Fibroblast of lung (primary cell): ENCODE data around the gene ZC3H13. TPM values are rescaled to one million over a fixed set of nuclear protein-coding genes. Genes with fewer than 3 reads are reported as not detected.

Experiments
- DNase-seq, 2 donors: peaks; one replicate each; pipeline versions ENCODE4 v3.0.0 to v3.0.0-alpha.2; 2010; ENCODE audit warnings: low read depth in 2 of 2
- H2AFZ ChIP-seq: 2 replicates; pipeline ENCODE4 v1.5.1; 2012; ENCODE audit warnings: low read length, control low read depth, inconsistent platforms
- H3K27ac ChIP-seq: 2 replicates; pipeline ENCODE4 v1.5.1; 2011; ENCODE audit warnings: low read length, control low read depth; ENCODE audit not compliant: insufficient read depth
- H3K27me3 ChIP-seq: 2 replicates; pipeline ENCODE4 v1.5.1; 2011; ENCODE audit warnings: mild to moderate bottlenecking, low read length; ENCODE audit not compliant: control insufficient read depth, insufficient read depth
- H3K36me3 ChIP-seq: 2 replicates; pipeline ENCODE4 v1.5.1; 2011; ENCODE audit warnings: low read length; ENCODE audit not compliant: control insufficient read depth, insufficient read depth
- H3K4me1 ChIP-seq: 2 replicates; pipeline ENCODE4 v1.5.1; 2011; ENCODE audit warnings: low read length; ENCODE audit not compliant: control insufficient read depth, insufficient read depth; ENCODE audit errors: extremely low read depth
- H3K4me2 ChIP-seq: 2 replicates; pipeline ENCODE4 v1.5.1; 2011; ENCODE audit warnings: low read length, control low read depth; ENCODE audit not compliant: insufficient read depth; ENCODE audit errors: extremely low read depth
- H3K4me3 ChIP-seq, 4 experiments: fragments of 200-600 bp in 1 of 4; sonication (generic) in 1 of 4; replicated peaks in 1 of 4; 2 replicates each; pipeline ENCODE4 v1.5.1; 2011 to 2016; ENCODE audit warnings: low read length in 4 of 4, low read depth in 3 of 4, mild to moderate bottlenecking in 3 of 4, control low read depth in 2 of 4, inconsistent platforms in 1 of 4, mixed read lengths in 1 of 4; ENCODE audit not compliant: insufficient read depth in 1 of 4; ENCODE audit errors: control extremely low read depth in 1 of 4
- H3K79me2 ChIP-seq: 2 replicates; pipeline ENCODE4 v1.5.1; 2012; ENCODE audit warnings: mild to moderate bottlenecking, low read length, inconsistent platforms; ENCODE audit not compliant: control insufficient read depth, insufficient read depth
- H3K9ac ChIP-seq: 2 replicates; pipeline ENCODE4 v1.5.1; 2011; ENCODE audit warnings: mild to moderate bottlenecking, low read length, control low read depth; ENCODE audit not compliant: insufficient read depth
- H3K9me3 ChIP-seq: 2 replicates; pipeline ENCODE4 v1.5.1; 2012; ENCODE audit warnings: low read depth, low read length; ENCODE audit not compliant: control insufficient read depth, insufficient read depth
- H4K20me1 ChIP-seq: 2 replicates; pipeline ENCODE4 v1.5.1; 2011; ENCODE audit warnings: low read length; ENCODE audit not compliant: control insufficient read depth, insufficient read depth; ENCODE audit errors: extremely low read depth
- EZH2 ChIP-seq: IDR thresholded peaks from 2 replicates; pipeline ENCODE4 v1.5.1; 2012; ENCODE audit warnings: low read length, control low read depth, mild to moderate bottlenecking; ENCODE audit errors: missing control alignments
- polyA plus RNA-seq, 2 donors: library from polyadenylated mRNA; depleted of rRNA in 1 of 2; stranded (reverse) in 1 of 2; unstranded in 1 of 2; fragments of >200 nt; gene quantifications; 2 replicates each; pipeline ENCODE4 v1.2.1, GENCODE V29; 2011 to 2012; ENCODE audit warnings: missing spikeins in 1 of 2
- total RNA-seq: library from RNA; depleted of rRNA; stranded (reverse); fragments of >200 nt; gene quantifications from 2 replicates; pipeline ENCODE4 v1.2.1, GENCODE V29; 2014
- TF ChIP-seq, protein P1 (sequence below), 2 donors: IDR thresholded peaks in 1 of 2; conservative IDR thresholded peaks in 1 of 2; 1 replicate in 1 of 2; 2 replicates in 1 of 2; pipeline ENCODE4 v1.5.1; 2011 to 2012; ENCODE audit warnings: low read length in 2 of 2, control low read depth in 1 of 2, inconsistent platforms in 1 of 2, low read depth in 1 of 2, mild to moderate bottlenecking in 1 of 2

ZC3H13 gene
- total and polyA plus RNA-seq, 2 donors (not counting 1 experiment from before 2014, with no cell fraction given) = 4.5 to 21.8 TPM

DNA sequence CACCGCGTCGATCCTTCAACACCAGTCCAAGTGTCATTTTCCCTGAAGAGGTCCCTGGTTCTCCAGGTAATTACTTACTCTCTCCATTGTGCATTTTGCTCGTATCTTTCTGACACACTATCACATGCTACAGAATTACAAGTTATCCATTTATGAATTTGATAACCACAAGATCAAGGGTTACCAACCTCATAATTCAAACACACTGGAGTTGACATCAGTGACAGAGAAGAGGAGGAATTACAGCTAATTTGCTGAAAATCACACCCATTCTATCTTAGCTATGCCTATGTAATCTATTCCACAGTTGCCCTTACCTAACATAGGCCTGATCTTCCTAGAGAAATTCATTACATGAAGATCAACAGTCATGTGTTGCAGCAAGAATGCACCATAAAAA lies 14.2 kb downstream of the ZC3H13 start:
- H3K4me1 ChIP-seq = peaks cover 3% of the 10 kb centered on the region
- H3K4me2 ChIP-seq = no peak overlapping the region
- H2AFZ ChIP-seq = no peak overlapping the region
- DNase-seq = no peak
- H3K27ac ChIP-seq = no peak overlapping the region
- TF ChIP-seq EZH2 = no peak
- TF ChIP-seq, protein P1, sequence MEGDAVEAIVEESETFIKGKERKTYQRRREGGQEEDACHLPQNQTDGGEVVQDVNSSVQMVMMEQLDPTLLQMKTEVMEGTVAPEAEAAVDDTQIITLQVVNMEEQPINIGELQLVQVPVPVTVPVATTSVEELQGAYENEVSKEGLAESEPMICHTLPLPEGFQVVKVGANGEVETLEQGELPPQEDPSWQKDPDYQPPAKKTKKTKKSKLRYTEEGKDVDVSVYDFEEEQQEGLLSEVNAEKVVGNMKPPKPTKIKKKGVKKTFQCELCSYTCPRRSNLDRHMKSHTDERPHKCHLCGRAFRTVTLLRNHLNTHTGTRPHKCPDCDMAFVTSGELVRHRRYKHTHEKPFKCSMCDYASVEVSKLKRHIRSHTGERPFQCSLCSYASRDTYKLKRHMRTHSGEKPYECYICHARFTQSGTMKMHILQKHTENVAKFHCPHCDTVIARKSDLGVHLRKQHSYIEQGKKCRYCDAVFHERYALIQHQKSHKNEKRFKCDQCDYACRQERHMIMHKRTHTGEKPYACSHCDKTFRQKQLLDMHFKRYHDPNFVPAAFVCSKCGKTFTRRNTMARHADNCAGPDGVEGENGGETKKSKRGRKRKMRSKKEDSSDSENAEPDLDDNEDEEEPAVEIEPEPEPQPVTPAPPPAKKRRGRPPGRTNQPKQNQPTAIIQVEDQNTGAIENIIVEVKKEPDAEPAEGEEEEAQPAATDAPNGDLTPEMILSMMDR (conservative IDR thresholded peaks at IDR 0.05 in 1 of 2, IDR thresholded peaks at IDR 0.05 in 1 of 2; ENCODE audit: low read depth in 1 of 2, low read length in 2 of 2) = no peak
- H3K79me2 ChIP-seq = peaks cover 1% of the 10 kb centered on the region
- H3K9ac ChIP-seq = no peak overlapping the region
- no peaks in the 10 kb centered on the region for H3K27me3 ChIP-seq
- peaks cover 1% of the 10 kb centered on the region for H3K36me3 ChIP-seq
- no peaks in the 10 kb centered on the region for H4K20me1 ChIP-seq
- H3K4me3 ChIP-seq = no peak overlapping the region
- no peaks in the 10 kb centered on the region for H3K9me3 ChIP-seq

DNA sequence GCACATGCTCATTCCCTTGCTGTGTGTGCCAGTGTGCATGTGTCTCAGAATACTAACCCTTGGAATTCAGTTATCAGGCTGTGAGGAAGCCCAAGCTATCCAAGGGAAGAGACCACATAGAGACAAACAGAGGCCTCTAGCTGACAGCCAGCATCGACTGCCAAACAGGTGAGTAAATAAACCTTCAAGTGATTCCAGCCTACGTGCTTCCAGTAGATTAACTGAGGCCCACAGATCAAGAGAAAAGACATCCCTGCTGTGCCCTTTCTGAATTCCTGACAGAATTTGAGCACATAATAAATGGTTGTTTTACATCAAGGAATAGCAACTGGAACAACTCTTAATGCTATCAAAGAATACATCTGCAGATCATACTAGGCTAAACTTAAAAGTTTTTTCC lies 17.5 kb downstream of the ZC3H13 start:
- DNase-seq = no peak
- no peak overlapping the region for H3K9ac ChIP-seq
- H3K79me2 ChIP-seq = peaks cover 4% of the 10 kb centered on the region
- no peaks in the 10 kb centered on the region for H3K9me3 ChIP-seq
- H3K27ac ChIP-seq = no peak overlapping the region
- no peak overlapping the region for H2AFZ ChIP-seq
- no peaks in the 10 kb centered on the region for H3K36me3 ChIP-seq
- no peaks in the 10 kb centered on the region for H3K27me3 ChIP-seq
- peaks cover 1% of the 10 kb centered on the region for H4K20me1 ChIP-seq
- no peak for TF ChIP-seq EZH2
- TF ChIP-seq, protein P1 (conservative IDR thresholded peaks at IDR 0.05 in 1 of 2, IDR thresholded peaks at IDR 0.05 in 1 of 2; ENCODE audit: low read depth in 1 of 2, low read length in 2 of 2) = no peak
- no peak overlapping the region for H3K4me2 ChIP-seq
- H3K4me1 ChIP-seq = peaks cover 5% of the 10 kb centered on the region
- H3K4me3 ChIP-seq = no peak overlapping the region

DNA sequence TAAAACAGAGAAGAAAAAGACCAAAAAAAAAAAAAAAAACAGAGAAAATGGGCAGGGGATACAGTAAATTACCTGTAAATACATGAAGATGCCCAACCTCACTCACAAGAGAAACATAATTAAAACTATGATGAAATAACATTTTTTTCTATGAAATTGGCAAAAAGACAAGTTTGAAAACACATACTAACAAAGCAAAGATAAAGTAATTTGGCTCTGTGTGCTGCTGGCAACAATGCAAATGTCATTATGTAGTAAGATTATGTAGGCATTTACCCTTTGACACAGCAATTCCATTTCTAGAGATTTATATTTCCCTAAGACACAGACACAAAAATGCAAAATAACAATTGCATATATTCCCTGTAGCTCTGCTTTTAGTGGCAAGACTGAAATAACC lies 20.2 kb downstream of the ZC3H13 start:
- Histone ChIP-seq H3K4me2 (no peak overlapping the region), H3K9me3 (no peaks in the 10 kb centered on the region), H3K27ac (no peak overlapping the region), H4K20me1 (peaks cover 1% of the 10 kb centered on the region), H3K36me3 (no peaks in the 10 kb centered on the region), H3K4me3 (no peak overlapping the region), H3K27me3 (no peaks in the 10 kb centered on the region), H2AFZ (no peak overlapping the region), H3K79me2 (peaks cover 9% of the 10 kb centered on the region), H3K4me1 (peaks cover 2% of the 10 kb centered on the region), H3K9ac (no peak overlapping the region)
- no peak for TF ChIP-seq EZH2
- TF ChIP-seq, protein P1 (conservative IDR thresholded peaks at IDR 0.05 in 1 of 2, IDR thresholded peaks at IDR 0.05 in 1 of 2; ENCODE audit: low read depth in 1 of 2, low read length in 2 of 2) = no peak
- DNase-seq = peak in 1 of 2 donors; percentile 63
